NT2/D1 (cell line): ENCODE results near the gene SCN10A.

Experiments
- YY1 ChIP-seq: IDR thresholded peaks from 2 replicates; pipeline ENCODE4 v1.6.1; 2011; ENCODE audit not compliant: insufficient read length, insufficient read depth
- ZNF274 ChIP-seq: IDR thresholded peaks from 2 replicates; pipeline ENCODE4 v1.6.1; 2011; ENCODE audit warnings: mild to moderate bottlenecking, low read depth, low read length

- no peak for TF ChIP-seq ZNF274
- TF ChIP-seq YY1 = no peak
Observed at GRCh38 chr3:38800511-38800910, 15.5 kb downstream of the SCN10A start.
